Measurements from ENCODE around the gene ZNF827.

ZNF827 gene

DNA sequence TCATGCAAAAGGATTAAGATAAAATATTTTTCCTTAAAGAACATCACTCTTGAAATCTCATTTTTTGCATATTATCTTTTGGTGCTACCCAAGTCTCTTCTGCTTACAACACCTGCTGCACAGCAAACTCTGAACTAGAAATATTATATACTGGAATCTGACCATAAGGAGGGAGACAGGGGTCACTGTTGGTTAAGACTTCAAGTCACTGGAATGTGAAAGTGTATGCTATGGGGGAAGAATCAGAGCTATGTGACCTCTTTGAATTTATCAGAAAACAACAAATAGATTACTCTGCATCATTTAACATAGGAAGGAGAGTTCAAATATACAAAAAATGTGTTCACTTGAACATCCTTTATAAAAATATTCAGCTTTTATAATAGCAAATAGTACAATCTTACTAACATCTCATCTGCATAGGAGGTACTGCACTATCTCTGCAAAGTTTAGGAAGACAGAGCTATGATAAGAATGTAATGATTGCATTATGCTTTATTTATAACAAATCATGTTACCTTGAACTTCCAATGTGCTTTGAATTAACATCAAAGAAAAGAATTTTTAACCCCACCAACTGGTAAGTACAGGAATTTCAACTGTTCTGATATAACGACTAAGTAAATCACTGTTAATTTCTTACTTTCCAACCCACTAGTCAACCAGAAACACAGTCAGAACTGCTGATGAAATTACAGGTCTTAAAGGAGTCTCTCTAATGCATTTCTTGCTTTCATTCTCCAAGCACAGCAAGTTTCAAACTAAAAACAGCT, 69.8 kb downstream of the ZNF827 start:
- no peak for DNase-seq (ENCODE audit: low read depth, low spot score)
- CTCF ChIA-PET, result interaction anchor here (0.9 to 2.0 kb wide), 8 partner anchors 9 to 652 kb away, joined by 3 to 8 read pairs (median 3); no protein-coding TSS in a partner anchor
- TF ChIP-seq, protein P1, sequence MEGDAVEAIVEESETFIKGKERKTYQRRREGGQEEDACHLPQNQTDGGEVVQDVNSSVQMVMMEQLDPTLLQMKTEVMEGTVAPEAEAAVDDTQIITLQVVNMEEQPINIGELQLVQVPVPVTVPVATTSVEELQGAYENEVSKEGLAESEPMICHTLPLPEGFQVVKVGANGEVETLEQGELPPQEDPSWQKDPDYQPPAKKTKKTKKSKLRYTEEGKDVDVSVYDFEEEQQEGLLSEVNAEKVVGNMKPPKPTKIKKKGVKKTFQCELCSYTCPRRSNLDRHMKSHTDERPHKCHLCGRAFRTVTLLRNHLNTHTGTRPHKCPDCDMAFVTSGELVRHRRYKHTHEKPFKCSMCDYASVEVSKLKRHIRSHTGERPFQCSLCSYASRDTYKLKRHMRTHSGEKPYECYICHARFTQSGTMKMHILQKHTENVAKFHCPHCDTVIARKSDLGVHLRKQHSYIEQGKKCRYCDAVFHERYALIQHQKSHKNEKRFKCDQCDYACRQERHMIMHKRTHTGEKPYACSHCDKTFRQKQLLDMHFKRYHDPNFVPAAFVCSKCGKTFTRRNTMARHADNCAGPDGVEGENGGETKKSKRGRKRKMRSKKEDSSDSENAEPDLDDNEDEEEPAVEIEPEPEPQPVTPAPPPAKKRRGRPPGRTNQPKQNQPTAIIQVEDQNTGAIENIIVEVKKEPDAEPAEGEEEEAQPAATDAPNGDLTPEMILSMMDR (IDR thresholded peaks at IDR 0.05; ENCODE audit: insufficient read depth, low read length, missing control alignments), result no peak
- no peak overlapping the region for H3K4me3 ChIP-seq (ENCODE audit: low read depth, low read length)
- POLR2A ChIA-PET, result no interaction called here

DNA sequence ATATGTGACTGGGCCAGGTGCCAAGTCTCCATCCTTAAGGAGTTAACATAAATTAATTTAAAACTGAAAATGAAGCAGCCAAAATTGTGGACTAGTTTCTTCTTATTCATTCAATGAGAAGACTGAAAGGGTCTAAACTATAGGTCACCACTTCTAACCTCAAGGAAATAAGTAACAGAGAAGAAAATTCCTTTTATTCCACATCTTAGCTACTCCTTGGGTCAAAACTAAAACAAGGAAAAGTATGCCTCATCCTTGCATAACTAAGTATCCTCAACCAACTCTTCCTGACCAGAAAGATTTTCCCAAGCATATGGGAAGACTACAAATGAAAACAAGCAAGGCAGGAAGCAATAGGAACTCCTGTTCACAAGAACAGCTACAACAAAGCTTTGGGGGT, 71.2 kb downstream of the ZNF827 start:
- DNase-seq (ENCODE audit: low read depth, low spot score), result no peak
- TF ChIP-seq, protein P1 (IDR thresholded peaks at IDR 0.05; ENCODE audit: insufficient read depth, low read length, missing control alignments), result no peak
- ChIA-PET CTCF (interaction anchor here (0.6 to 1.2 kb wide), 2 partner anchors 11 to 692 kb away, joined by 3 read pairs; no protein-coding TSS in a partner anchor), POLR2A (interaction anchor here (0.7 kb wide), 1 partner anchor 351 kb away, joined by 3 read pairs; no protein-coding TSS in a partner anchor)
- no peak overlapping the region for H3K4me3 ChIP-seq (ENCODE audit: low read depth, low read length)

DNA sequence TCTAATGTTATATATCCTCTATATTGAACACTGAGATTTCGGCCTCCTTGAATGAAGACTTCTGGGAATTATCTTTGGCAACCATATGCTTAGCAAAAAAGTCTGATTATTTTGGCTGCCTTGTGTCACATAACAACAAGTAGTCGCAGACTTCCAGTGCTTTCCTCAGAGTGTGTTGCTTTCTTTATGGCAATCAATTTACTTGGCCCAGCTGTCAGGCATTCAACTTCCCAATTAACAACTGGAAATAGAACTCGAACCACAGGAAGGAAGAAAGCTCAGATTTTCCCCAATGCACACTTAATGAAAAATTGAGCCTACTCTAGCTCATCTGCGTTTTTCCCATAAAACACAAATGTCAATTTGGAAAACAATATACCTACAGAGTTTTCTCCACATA, 71.6 kb downstream of the ZNF827 start:
- TF ChIP-seq, protein P1 (IDR thresholded peaks at IDR 0.05; ENCODE audit: insufficient read depth, low read length, missing control alignments), result no peak
- CTCF ChIA-PET, result interaction anchor here (0.6 to 2.5 kb wide), 3 partner anchors 11 to 692 kb away, joined by 3 to 8 read pairs (median 3); no protein-coding TSS in a partner anchor
- POLR2A ChIA-PET, result interaction anchor here (0.7 kb wide), 1 partner anchor 351 kb away, joined by 3 read pairs; no protein-coding TSS in a partner anchor

DNA sequence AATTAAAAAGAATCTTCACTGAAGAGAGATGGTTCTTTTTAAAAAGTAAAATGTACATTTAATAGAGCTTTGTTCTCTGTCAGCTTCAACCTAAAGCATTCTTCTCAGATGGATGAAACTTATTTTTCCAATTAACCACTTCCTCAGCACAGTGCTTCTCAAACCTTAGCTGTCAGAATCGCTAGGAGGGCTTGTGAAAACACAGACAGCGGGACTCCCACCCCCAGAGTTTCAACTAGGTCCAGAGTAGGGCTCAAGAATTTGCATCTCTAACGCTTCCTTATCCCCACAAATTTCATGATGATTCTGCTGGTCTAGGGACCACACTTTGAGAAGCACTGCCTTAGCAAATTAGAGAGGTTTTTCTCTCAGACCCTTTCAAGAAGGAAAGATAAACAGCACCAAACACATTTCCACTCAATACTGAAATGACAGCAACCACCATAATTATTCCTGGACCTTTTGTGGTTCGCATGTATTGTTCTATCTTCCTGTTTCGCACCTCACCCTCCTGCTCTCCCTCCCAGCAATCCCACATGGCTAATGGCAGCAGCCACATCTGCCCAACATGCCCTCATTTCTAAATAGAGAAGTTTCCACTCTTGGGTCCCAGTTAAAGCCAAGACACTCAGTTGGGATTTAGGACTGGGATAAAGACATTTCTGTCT, 73.2 kb downstream of the ZNF827 start:
- DNase-seq (ENCODE audit: low read depth, low spot score), result no peak
- TF ChIP-seq, protein P1 (IDR thresholded peaks at IDR 0.05; ENCODE audit: insufficient read depth, low read length, missing control alignments), result no peak
- H3K4me3 ChIP-seq (ENCODE audit: low read depth, low read length), result no peak overlapping the region
- CTCF ChIA-PET, result interaction anchor here (0.6 to 2.5 kb wide), 2 partner anchors 11 to 15 kb away, joined by 3 to 8 read pairs; no protein-coding TSS in a partner anchor
- POLR2A ChIA-PET, result no interaction called here

More for the DNA sequence above, 71.6 kb downstream of the ZNF827 start:
- H3K4me3 ChIP-seq (ENCODE audit: low read depth, low read length), result no peak overlapping the region
- no peak for DNase-seq (ENCODE audit: low read depth, low spot score)

DNA sequence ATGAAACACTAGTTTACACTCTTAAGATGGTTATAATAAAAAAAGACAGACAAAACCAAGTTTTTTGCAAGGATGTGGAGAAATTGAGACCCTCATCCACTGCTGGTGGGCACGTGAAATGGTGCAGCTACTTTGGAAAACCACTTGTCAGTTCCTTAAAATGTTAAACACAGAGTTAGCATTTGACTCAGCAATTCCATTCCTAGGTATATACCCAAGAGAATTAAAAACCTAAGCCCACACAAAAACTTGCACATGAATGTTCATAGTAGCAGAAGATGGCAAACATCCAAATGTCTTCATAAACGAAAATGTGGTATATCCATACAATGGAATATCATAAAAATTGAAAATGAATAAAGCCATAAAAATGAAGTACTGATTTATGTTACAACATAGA, 75.4 kb downstream of the ZNF827 start:
- TF ChIP-seq, protein P1 (IDR thresholded peaks at IDR 0.05; ENCODE audit: insufficient read depth, low read length, missing control alignments), result no peak
- no peak overlapping the region for H3K4me3 ChIP-seq (ENCODE audit: low read depth, low read length)
- CTCF ChIA-PET, result no interaction called here
- DNase-seq (ENCODE audit: low read depth, low spot score), result no peak
- POLR2A ChIA-PET, result no interaction called here

Measured in AG04449 (cell line).